Posterior vena cava (tissue), 2 donors: ENCODE measurements around the gene TBX21. TPM values are rescaled to one million over a fixed set of nuclear protein-coding genes. Genes with fewer than 3 reads are reported as not detected.

Source experiments
- DNase-seq: peaks from one replicate; pipeline ENCODE4 v3.0.0-alpha.2; 2020; ENCODE audit warnings: low spot score
- intact Hi-C, 2 donors: fragments of 100-400 bp; cut with DNase I; formaldehyde crosslinking; loops; one replicate each; pipeline versions ENCODE4 v1.14.1 to v1.14.2; 2022 to 2023
- total RNA-seq, 2 donors: library from RNA; stranded (reverse); fragmentation: NEBNext Ultra II Directional; extraction: Animal tissue kit (Norgen Biotek cat#: 25700); gene quantifications; one replicate each; pipeline ENCODE4 v1.2.1, GENCODE V29; 2021
- donor health status: DM: yes; HTN: yes; CAD: no.
- donor health status: DM: yes; HTN: yes; CAD: no.

The TBX21 gene
- total RNA-seq, 2 donors from 2014 or later, result 0.48 to 0.65 TPM

DNA sequence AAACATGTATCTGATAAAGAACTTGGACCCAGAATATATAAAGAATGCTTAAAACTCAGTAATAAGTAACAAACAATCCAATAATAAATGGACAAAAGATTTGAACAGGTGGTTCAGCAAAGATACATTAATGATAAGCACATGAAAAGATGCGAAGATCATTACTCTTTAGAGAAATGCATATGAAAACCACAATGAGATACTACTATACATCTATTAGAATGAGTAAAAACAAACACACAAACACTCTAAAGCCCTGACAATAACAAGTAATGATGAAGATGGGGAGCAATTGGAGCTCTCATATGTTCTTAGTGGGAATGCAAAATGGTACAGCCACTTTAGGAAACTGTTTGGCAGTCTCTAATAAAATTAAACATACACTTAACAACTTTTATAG, 59.4 kb downstream of the TBX21 start:
- no peak for DNase-seq
- intact Hi-C loops, result no loop called here

DNA sequence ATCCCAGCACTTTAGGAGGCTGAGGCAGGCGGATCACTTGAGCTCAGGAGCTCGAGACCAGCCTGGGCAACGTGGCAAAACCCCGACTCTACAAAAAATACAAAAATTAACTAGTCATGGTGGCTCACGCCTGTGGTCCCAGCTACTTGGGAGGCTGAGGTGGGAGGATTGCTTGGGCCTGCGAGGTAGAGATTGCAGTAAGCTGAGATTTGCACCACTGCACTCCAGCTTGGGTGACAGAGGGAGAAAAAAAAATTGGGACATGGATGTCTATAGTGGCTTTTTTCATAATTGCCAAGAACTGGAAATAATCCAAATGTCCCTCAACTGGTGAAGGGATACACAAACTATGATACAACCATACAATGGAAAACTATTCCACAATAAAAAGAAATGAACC, 59.9 kb downstream of the TBX21 start:
- intact Hi-C loops, result no loop called here
- no peak for DNase-seq

Other genes starting within 250 kb of the TBX21 start
- 100 to 1,000 TPM in 1 of 2 donors, 10 to 100 TPM in 1; 82.8 to 125 TPM for gene NPEPPS, start 202.1 kb upstream of the TBX21 start, total RNA-seq
- 100 to 1,000 TPM; 193 to 198 TPM for gene KPNB1, start 83.3 kb upstream of the TBX21 start, total RNA-seq
- gene TBKBP1, start 39.1 kb upstream of the TBX21 start, total RNA-seq, result 10 to 100 TPM; 10.7 to 13.8 TPM
- gene OSBPL7, start 88.6 kb downstream of the TBX21 start, total RNA-seq, result 1 to 10 TPM; 6.4 to 9.8 TPM
- 10 to 100 TPM; 23.9 to 28.6 TPM for gene MRPL10, start 98.3 kb downstream of the TBX21 start, total RNA-seq
- not detected for gene LRRC46, start 98.4 kb downstream of the TBX21 start, total RNA-seq
- 10 to 100 TPM; 13.3 to 17.8 TPM for gene SCRN2, start 108.0 kb downstream of the TBX21 start, total RNA-seq
- under 1 TPM; 0.19 to 0.48 TPM for gene SP6, start 117.9 kb downstream of the TBX21 start, total RNA-seq
- gene SP2, start 163.0 kb downstream of the TBX21 start, total RNA-seq, result 10 to 100 TPM; 13.0 to 15.8 TPM
- 10 to 100 TPM; 14.5 to 18.8 TPM for gene PNPO, start 208.3 kb downstream of the TBX21 start, total RNA-seq
- not detected for gene PRR15L, start 224.6 kb downstream of the TBX21 start, total RNA-seq
- gene CDK5RAP3, start 237.9 kb downstream of the TBX21 start, total RNA-seq, result 10 to 100 TPM; 80.3 to 95.8 TPM